Activated T-cell treated with anti-CD3 and anti-CD28 coated beads, Interleukin-2, amount 50 U/mL, for 24 hours (primary cell): ENCODE measurements around the gene CTBP2.
A peak's percentile ranks its signal among the peaks of the same experiment; 100 is the strongest.
"Not testable (repeated sequence)": the region's sequence is repeated elsewhere in the genome, so short reads cannot be mapped to it uniquely, and the experiment has no call there.

Experiments
- DNase-seq: peaks from one replicate; pipeline ENCODE4 v3.0.0-alpha.2; 2020
- H3K27ac Mint-ChIP-seq: 2 replicates; pipeline ENCODE4 v1.8.0; 2020; ENCODE audit warnings: mild to moderate bottlenecking, mixed read lengths
- H3K27me3 Mint-ChIP-seq: 2 replicates; pipeline ENCODE4 v1.8.0; 2020; ENCODE audit warnings: mixed read lengths
- H3K36me3 Mint-ChIP-seq: 2 replicates; pipeline ENCODE4 v1.8.0; 2020; ENCODE audit warnings: low read depth, mixed read lengths
- H3K4me1 Mint-ChIP-seq: 2 replicates; pipeline ENCODE4 v1.8.0; 2020; ENCODE audit warnings: low read depth, mixed read lengths
- H3K4me3 Mint-ChIP-seq: 2 replicates; pipeline ENCODE4 v1.8.0; 2020; ENCODE audit warnings: mild to moderate bottlenecking, moderate library complexity, mixed read lengths
- H3K9me3 Mint-ChIP-seq: 2 replicates; pipeline ENCODE4 v1.8.0; 2020; ENCODE audit warnings: mixed read lengths

The CTBP2 gene

GRCh38 chr10:125064681-125065492 is 95.5 kb downstream of the CTBP2 start:
- H3K27me3 Mint-ChIP-seq = peaks cover 67% of the 10 kb centered on the region
- peak; percentile 37 for DNase-seq

GRCh38 chr10:125063256-125063925 is 97.0 kb downstream of the CTBP2 start:
- peaks cover 79% of the 10 kb centered on the region for H3K27me3 Mint-ChIP-seq
- H3K27ac Mint-ChIP-seq = no peak overlapping the region
- H3K36me3 Mint-ChIP-seq = no peaks in the 10 kb centered on the region
- no peak overlapping the region for H3K4me3 Mint-ChIP-seq
- H3K4me1 Mint-ChIP-seq = peaks cover 21% of the 10 kb centered on the region
- no peak for DNase-seq
- no peaks in the 10 kb centered on the region for H3K9me3 Mint-ChIP-seq

More at GRCh38 chr10:125064681-125065492, 95.5 kb downstream of the CTBP2 start:
- no peaks in the 10 kb centered on the region for H3K36me3 Mint-ChIP-seq
- no peaks in the 10 kb centered on the region for H3K9me3 Mint-ChIP-seq
- H3K4me3 Mint-ChIP-seq = no peak overlapping the region
- no peak overlapping the region for H3K27ac Mint-ChIP-seq
- H3K4me1 Mint-ChIP-seq = peaks cover 21% of the 10 kb centered on the region

GRCh38 chr10:125062914-125063230 is 97.5 kb downstream of the CTBP2 start:
- no peak overlapping the region for H3K4me3 Mint-ChIP-seq
- no peak overlapping the region for H3K27ac Mint-ChIP-seq
- peaks cover 79% of the 10 kb centered on the region for H3K27me3 Mint-ChIP-seq
- no peaks in the 10 kb centered on the region for H3K36me3 Mint-ChIP-seq
- no peaks in the 10 kb centered on the region for H3K9me3 Mint-ChIP-seq
- H3K4me1 Mint-ChIP-seq = peaks cover 21% of the 10 kb centered on the region
- DNase-seq = no peak

DNA sequence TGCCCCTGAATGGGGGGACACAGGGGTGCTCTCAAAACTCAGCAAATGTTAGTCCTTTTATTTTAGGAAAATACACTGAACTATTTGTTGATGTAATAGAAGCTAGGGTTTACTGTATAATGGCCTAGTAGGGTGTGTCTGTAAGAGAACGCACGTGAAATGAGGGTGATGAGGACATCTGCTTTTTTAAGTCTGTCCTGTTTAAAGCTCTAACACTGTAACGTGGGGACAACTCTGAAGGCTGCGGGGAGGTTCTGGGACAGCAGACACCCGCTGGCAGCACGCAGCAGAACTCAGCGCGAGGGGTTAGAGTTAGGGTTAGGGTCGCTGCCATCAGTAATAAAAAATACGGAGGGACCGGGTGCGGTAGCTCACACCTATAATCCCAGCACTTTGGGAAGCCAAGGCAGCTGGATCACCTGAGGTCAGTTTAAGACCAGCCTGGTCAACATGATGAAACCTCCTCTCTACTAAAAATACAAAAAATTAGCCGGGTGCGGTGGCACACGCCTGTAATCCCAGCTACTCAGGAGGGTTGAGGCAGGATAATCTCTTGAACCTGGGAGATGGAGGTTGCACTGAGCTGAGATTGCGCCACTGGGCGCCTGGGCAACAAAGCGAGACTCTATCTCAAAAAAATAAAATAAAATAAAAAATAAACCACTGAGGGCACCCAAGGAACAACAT is 98.0 kb downstream of the CTBP2 start:
- peaks cover 76% of the 10 kb centered on the region for H3K27me3 Mint-ChIP-seq
- DNase-seq = no peak
- no peaks in the 10 kb centered on the region for H3K36me3 Mint-ChIP-seq
- H3K4me3 Mint-ChIP-seq = no peak overlapping the region
- no peak overlapping the region for H3K27ac Mint-ChIP-seq
- H3K4me1 Mint-ChIP-seq = peaks cover 21% of the 10 kb centered on the region
- no peaks in the 10 kb centered on the region for H3K9me3 Mint-ChIP-seq

DNA sequence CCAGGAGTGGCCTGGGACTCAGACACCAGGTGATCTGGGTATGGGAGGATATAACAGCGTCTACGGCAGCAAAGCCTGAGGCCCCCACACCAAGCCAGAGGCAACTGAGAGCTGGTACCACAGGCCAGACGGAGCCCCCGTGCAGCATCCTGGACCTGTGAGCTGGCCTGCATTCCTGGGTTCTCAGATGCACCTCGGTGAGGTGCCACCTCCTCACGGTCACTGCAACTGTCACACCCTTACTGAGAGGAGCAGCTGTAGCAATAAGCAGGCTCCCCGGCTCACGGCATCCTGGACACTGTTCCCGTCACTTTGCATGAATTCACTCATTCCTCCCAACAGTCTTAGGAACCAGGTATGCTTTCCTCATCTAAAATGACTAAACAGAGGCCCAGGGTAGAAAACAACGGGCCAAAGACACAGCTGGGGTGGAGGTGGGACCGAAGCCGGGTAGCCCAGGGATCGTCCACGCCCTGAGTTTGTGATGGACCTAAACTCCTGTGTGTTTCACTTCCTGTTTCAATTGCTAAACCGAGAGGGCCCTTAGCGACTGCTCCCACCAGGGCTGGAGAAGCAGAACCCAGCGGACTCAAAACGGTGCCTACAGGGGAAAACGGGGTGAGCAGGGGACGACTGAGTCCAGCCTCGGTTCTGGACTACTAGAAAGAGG is 98.7 kb downstream of the CTBP2 start:
- Mint-ChIP-seq H3K4me1 (peaks cover 21% of the 10 kb centered on the region), H3K9me3 (no peaks in the 10 kb centered on the region), H3K4me3 (no peak overlapping the region), H3K27me3 (peaks cover 77% of the 10 kb centered on the region), H3K27ac (no peak overlapping the region), H3K36me3 (no peaks in the 10 kb centered on the region)
- no peak for DNase-seq

DNA sequence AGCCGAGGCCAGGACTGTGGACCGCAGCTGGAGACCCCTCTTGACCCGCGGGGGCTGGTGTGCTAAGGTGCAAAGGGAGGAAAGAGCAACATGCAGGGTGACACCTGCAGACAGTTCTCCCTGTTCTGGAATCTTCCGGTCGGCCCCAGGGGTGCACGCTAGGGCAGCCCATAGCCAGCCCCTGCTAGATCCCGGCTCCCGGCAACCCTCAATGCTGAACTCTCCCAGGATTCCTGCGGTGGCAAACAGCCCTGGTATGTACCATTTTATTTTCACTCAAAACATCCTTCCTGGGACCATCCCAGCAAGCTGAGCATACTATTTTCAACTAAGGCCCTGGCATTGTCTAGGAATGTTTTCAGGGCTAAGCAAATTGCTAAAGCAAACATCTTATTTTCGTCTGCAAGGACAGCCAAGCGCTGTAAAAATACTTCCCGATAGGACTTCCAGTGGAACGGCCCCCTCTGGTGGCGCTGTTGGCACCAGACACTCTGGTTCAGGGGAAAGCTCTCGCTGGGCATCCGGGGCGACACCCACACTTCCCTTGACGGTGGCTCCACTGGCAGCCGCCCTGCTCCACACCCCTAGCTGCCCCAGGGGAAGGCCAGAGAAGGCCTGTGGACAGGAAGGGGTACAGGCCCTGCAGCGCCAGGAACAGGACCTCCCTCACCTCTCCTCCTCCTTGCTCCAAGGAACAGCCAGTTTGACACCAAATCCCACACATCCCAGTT is 99.4 kb downstream of the CTBP2 start:
- no peaks in the 10 kb centered on the region for H3K36me3 Mint-ChIP-seq
- no peak overlapping the region for H3K4me3 Mint-ChIP-seq
- H3K27me3 Mint-ChIP-seq = peaks cover 76% of the 10 kb centered on the region
- H3K27ac Mint-ChIP-seq = no peak overlapping the region
- peak; percentile 59 for DNase-seq
- peaks cover 21% of the 10 kb centered on the region for H3K4me1 Mint-ChIP-seq
- H3K9me3 Mint-ChIP-seq = no peaks in the 10 kb centered on the region

- peaks cover 77% of the 10 kb centered on the region for H3K27me3 Mint-ChIP-seq
- peaks cover 20% of the 10 kb centered on the region for H3K4me1 Mint-ChIP-seq
- no peak overlapping the region for H3K27ac Mint-ChIP-seq
- no peaks in the 10 kb centered on the region for H3K9me3 Mint-ChIP-seq
- DNase-seq = no peak
- H3K4me3 Mint-ChIP-seq = no peak overlapping the region
- H3K36me3 Mint-ChIP-seq = no peaks in the 10 kb centered on the region
These were observed 99.9 kb downstream of the CTBP2 start for GRCh38 chr10:125060482-125060825.

DNA sequence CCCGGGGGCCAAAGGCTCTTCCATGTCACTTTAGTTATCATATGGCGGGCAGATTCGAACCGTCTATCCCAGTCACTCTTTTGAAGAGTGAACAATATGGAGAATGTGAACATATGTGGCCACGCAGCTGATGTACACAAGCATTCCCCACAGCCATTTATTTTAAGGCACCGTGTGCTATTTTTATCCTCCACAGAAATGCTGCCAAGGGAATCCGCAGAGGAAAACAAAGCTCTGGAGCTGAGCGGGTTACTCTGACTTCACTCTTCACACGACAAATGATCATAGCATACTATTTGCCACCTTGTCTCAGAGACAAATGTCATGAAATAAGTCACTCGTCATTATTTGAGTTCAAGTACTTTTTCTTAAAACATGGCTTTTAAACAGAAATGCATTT is 100.3 kb downstream of the CTBP2 start:
- Mint-ChIP-seq H3K9me3 (no peaks in the 10 kb centered on the region), H3K27ac (no peak overlapping the region), H3K4me1 (peaks cover 16% of the 10 kb centered on the region), H3K4me3 (no peak overlapping the region), H3K36me3 (no peaks in the 10 kb centered on the region), H3K27me3 (peaks cover 77% of the 10 kb centered on the region)
- no peak for DNase-seq

GRCh38 chr10:125059348-125059747 is 101.0 kb downstream of the CTBP2 start:
- not testable (repeated sequence) for H3K4me3 Mint-ChIP-seq, DNase-seq, H3K4me1 Mint-ChIP-seq, H3K27ac Mint-ChIP-seq, H3K9me3 Mint-ChIP-seq, H3K36me3 Mint-ChIP-seq
- peaks cover 78% of the 10 kb centered on the region for H3K27me3 Mint-ChIP-seq

DNA sequence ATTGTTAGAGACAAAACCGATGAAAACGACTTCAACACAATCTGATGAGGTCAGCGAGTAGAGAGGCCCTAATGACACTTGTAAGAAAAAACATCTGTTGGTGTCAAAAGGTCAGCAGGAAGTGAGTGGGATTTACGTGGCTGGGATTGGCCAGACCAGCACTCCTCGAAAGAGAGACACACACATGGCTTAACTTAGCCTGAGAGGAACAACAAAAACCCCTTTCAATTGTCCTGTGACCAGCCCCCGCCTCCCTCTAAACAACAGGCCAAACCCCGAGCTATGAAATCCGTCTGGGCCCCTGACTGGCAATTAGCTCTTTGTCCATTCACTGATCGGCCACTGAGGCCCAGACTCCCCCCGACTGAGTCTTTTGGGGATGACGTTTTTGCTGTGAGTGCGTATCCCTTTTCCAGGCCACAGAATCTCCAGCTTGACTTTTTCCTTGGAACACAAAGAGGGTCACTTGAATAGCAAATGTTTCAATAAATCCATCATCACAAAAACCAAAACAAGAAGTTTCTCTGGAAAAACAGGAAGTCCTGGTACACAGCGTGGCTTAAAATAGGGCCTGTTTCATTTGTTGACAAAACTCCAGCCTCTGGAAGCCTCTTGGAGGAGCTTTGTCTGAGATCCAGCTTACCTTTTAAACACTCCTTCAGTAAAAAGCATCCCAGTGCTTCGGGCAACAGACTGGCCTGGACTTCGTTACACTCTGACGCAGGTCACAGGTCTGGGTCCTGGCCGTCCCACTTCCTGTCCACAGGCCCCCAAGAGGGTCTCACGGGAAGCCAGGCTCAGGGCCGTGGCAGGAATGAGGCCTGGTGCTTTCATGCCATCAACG is 103.0 kb downstream of the CTBP2 start:
- no peak overlapping the region for H3K4me3 Mint-ChIP-seq
- H3K36me3 Mint-ChIP-seq = no peaks in the 10 kb centered on the region
- peaks cover 3% of the 10 kb centered on the region for H3K4me1 Mint-ChIP-seq
- H3K9me3 Mint-ChIP-seq = no peaks in the 10 kb centered on the region
- DNase-seq = no peak
- H3K27me3 Mint-ChIP-seq = peaks cover 71% of the 10 kb centered on the region
- no peak overlapping the region for H3K27ac Mint-ChIP-seq

- H3K36me3 Mint-ChIP-seq = no peaks in the 10 kb centered on the region
- no peak overlapping the region for H3K27ac Mint-ChIP-seq
- peaks cover 3% of the 10 kb centered on the region for H3K4me1 Mint-ChIP-seq
- no peak for DNase-seq
- H3K4me3 Mint-ChIP-seq = no peak overlapping the region
- H3K9me3 Mint-ChIP-seq = no peaks in the 10 kb centered on the region
- H3K27me3 Mint-ChIP-seq = peaks cover 71% of the 10 kb centered on the region
These were observed 103.9 kb downstream of the CTBP2 start for GRCh38 chr10:125056161-125057132.

GRCh38 chr10:125055446-125055845 is 104.9 kb downstream of the CTBP2 start:
- peaks cover 68% of the 10 kb centered on the region for H3K27me3 Mint-ChIP-seq
- H3K9me3 Mint-ChIP-seq = no peaks in the 10 kb centered on the region
- no peak overlapping the region for H3K27ac Mint-ChIP-seq
- H3K36me3 Mint-ChIP-seq = no peaks in the 10 kb centered on the region
- H3K4me1 Mint-ChIP-seq = no peaks in the 10 kb centered on the region
- no peak overlapping the region for H3K4me3 Mint-ChIP-seq
- DNase-seq = no peak
